Epidermal melanocyte (primary cell): ENCODE measurements around the gene PLD5.
"Not testable (repeated sequence)": the region's sequence is repeated elsewhere in the genome, so short reads cannot be mapped to it uniquely, and the experiment has no call there.

Source experiments
- DNase-seq: peaks from one replicate; pipeline ENCODE4 v3.0.0; 2011; ENCODE audit warnings: low spot score; ENCODE audit not compliant: insufficient read length

Gene PLD5

GRCh38 chr1:242065813-242066212 is 458.7 kb downstream of the PLD5 start:
- no peak for DNase-seq

DNA sequence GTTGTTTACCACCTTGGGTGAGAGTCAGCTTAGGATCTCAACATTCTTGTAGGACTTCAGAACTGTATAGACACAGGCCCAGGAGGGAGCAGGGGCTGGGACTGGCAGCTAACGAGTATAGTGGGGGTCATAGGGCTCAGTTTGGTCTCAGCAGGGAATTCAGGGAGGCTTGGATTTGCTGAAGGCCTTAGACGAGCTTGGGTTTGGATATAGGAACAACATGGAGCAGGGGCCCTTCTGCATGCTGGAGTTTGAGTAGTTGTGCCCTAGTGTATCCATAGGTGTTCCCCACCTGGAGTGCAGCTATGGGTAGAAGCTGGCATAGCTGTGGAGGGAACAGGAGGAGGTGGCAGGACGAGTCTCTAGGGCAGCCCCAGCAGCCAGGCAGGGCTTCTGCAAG is 462.2 kb downstream of the PLD5 start:
- DNase-seq, result no peak

- no peak for DNase-seq
These were observed 464.5 kb downstream of the PLD5 start for GRCh38 chr1:242059976-242060375.

- not testable (repeated sequence) for DNase-seq
These were observed 465.9 kb downstream of the PLD5 start for GRCh38 chr1:242058582-242058981.

DNA sequence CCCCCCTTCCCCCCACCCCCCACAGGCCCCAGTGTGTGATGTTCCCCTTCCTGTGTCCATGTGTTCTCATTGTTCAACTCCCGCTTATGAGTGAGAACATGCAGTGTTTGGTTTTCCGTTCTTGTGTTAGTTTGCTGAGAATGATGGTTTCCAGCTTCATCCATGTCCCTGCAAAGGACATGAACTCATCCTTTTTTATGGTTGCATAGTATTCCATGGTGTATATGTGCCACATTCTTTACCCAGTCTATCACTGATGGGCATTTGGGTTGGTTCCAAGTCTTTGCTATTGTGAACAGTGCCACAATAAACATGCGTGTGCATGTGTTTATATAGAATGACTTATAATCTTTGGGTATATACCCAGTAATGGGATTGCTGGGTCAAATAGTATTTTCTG is 466.3 kb downstream of the PLD5 start:
- not testable (repeated sequence) for DNase-seq

GRCh38 chr1:242057745-242058115 is 466.8 kb downstream of the PLD5 start:
- DNase-seq, result no peak

DNA sequence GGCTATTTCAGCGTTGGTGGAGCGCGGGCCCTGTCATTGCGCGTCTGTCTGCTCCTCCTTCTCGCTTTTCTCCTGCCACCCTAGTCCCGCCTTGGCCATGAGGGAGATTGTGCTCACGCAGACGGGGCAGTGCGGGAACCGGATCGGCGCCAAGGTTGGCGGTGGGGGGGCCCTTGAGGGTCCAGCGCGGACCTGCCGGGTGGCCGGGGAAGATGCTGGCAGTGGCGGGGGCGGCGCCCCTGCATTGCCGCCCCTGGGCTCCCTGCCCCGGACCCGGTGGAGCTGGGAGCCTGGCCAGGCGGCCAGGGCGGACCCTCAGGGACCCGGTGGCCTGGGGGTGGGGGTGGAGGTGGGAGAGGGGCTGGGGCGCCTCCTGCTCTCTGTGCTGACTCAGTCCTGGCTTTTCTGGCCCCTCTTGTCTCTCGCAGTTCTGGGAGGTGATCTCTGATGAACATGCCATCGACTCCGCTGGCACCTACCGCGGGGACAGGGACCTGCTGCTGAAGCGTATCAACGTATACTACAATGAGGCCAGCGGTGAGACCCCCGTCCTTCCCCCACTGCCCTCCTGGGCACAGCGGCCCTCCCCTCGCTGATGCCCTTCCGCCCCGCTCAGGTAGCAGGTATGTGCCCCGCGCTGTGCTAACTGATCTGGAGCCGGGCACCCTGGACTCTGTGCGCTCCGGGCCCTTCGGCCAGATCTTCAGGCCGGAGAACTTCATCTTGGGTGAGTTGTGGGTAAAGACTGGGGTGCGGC is 467.3 kb downstream of the PLD5 start:
- no peak for DNase-seq

DNA sequence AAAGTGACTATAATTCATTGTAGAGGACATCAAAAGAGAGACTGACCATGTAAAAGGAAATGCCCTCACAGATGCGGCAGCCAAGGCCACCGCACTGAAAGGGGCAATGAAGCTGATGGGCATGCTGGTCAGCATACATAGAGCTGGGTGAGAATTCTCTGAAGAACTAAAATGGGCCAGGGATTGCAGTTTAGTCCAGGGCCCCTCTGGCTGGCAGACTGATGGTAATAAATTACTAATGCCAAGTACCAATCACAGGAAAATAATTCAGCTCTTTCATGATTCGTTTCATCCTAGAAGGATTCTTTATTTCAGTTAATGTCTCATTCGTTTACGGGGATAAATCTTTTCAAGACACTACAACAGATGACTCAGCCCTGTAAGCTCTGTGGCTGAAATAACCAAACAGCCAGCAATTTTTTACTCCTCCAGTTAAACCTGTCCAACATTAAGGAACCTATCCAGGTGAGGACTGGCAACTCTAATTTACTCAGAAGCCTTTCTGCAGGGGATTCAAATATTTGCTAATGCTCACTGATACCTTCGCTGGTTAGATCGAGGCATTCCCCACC is 468.7 kb downstream of the PLD5 start:
- DNase-seq, result no peak

DNA sequence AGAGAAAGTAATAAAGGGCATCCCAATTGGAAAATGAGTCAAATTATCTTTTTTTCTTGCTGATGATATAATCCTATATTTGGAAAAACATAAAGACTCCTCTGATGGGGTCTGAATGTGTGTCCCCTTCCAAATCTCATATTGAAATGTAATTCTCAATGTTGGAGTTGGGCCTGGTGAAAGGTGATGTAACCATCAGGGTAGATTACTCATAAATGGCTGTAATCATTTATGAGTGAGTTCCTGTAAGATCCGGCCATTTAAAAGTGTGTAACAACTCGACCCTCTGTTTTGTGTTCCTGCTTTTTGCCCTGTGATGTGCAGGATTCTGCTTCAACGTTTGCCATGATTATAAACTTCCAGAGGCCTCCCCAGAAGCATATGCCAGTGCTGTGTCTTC is 481.3 kb downstream of the PLD5 start:
- DNase-seq, result no peak

DNA sequence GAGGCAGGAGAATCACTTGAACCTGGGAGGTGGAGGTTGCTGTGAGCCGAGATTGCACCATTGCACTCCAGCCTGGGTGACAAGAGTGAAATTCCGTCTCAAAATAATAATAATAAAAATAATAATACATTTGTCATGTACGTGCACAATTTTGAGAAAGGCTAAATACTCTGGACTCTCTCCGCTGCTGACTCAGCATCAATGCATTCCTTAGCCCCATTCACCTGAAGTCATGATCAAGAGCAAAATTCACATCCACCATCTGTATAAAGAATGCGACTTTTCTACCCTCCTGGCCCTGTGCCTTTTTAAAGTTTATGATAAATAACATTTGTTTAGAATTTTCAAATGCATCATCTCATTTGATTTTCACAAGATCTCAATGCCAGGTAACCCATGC is 490.1 kb downstream of the PLD5 start:
- DNase-seq, result no peak

GRCh38 chr1:242033447-242033846 is 491.1 kb downstream of the PLD5 start:
- DNase-seq, result no peak
